ENCODE measurements around the gene KCNC2. TPM values are rescaled to one million over a fixed set of nuclear protein-coding genes. Genes with fewer than 3 reads are reported as not detected.
"Not testable (repeated sequence)": the region's sequence is repeated elsewhere in the genome, so short reads cannot be mapped to it uniquely, and the experiment has no call there.

KCNC2 gene
- total RNA-seq = not detected in 2 replicates

DNA sequence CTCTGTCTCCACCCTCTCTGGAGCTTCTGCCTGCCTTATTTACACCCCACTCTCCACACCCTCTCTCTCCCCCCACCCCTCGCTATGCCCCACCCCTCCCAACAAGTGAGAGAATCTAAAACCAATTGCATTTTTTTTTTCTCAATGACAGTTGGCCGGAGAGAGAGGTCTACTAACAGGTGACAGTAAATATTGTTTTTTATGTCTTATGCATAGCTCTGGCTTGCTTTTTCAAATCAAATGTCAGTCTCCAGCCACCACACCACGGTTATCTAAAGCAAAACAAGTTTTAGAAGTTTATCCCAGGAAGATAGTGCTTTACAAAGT, at the start of gene KCNC2:
Gene KCNC2, minus strand, starts transcription at position 28 of the 327 bp plus-strand sequence.
- no peak for DNase-seq (ENCODE audit: low read depth, low spot score)

DNA sequence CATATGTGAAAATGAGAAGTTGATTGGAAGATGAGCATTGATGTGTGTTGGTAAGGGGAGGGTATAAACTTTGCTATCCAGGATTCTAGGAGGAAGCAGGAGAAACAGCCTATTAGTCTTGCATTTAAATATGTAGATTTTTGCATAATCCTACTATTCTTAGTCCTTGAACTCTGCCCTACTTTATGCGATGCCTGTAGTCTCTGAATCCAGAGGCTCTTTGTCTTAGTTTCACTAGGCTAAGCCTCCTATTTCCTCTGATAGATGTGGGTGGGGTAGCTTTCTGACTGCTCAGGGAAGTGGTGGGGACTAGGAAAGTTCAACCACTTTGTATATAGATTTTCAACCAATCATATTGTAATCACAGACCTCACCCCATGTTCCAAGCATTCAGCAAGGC, 49.5 kb upstream of the KCNC2 start:
- no peak for DNase-seq (ENCODE audit: low read depth, low spot score)

DNA sequence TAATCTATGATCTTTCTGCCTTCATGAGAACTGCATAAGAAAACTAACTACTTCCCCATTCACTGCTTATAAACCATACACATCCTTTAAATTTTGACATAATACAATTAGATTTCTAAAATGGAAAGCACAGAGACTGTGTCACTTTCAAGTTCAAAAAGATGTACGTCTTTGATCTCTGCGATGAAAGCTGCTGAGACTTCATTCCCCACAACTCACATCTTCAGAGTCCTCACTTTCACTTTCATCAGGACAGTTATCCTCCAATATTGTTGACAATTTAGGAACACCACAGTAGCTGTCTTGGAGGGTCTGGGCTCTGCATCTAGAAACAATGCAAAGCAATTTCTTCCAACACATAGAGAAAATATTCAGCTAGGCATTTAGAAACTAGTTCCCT, 47.9 kb upstream of the KCNC2 start:
- no peak for DNase-seq (ENCODE audit: low read depth, low spot score)

DNA sequence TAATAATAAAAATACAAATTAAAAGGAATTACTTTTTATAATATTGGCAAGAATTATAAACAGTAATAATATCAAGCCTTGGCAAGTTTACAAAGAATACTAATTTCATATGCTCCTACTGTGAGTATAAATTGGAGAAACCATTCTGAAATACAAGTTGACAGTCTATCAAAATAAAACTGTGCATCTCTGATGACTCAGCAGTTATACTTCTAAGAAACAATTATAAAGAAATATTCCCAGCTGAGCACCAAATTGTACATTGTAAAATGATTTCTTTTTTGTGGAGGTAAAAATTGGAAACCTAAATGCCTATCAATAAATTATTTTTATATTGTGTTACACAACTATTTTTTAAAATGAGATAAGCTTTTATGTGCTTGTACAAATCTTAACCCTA, 35.5 kb upstream of the KCNC2 start:
- no peak for DNase-seq (ENCODE audit: low read depth, low spot score)

DNA sequence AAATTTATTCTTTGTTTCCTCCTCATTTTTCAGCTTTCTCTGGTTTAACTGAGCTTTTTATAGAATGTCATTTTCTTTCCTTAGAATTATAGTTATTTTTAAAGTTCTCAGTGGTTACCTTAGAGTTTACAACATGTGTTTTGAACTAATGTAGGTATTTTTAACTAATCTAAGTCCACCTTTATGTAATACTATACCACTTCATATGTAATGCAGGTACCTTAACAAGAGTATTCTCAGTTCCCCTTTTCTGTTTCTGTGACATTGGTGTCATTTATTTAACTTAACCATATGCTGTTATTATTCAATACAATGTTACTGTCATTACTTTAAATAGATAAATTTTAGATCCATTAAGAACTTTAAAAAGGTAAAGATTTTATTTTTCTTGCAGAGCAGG, 30.3 kb upstream of the KCNC2 start:
- no peak for DNase-seq (ENCODE audit: low read depth, low spot score)

DNA sequence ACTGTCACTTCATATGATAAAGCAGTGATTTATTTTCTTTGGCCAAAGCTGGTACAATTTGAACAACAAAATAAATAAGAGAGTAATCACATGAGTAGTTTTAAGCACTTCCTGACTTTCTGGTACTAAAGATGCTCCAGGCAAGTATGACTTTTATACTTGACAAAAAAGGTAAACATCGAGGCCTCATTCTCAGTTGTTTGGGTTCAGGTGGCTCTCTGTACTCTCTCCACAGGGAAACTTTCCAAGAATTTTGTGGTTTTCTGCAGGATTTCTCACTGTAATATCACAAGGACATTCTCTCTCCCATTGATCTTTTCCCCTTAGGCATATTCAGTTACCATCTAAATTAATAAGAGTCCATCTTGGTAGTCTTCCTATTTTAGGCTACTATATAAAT, 26.6 kb upstream of the KCNC2 start:
- DNase-seq (ENCODE audit: low read depth, low spot score) = no peak

DNA sequence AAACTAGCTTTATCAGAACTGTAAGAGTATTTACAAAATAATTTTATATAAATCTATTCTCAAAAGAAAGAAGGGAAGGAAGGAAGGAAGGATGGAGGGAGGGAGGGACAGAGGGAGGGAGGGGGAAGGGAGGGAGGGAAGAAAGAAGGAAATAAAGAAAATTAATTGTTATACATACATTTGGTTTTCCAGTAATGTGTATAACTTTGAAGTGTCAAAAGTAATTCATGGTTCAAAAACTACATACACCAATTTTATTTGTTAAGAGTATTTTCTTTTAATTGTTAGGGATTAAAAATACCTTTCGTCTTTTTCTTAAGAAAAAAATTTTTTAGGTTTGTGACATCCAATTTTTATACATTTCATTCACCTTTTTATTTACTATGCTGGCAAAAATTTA, 17.5 kb upstream of the KCNC2 start:
- DNase-seq (ENCODE audit: low read depth, low spot score) = no peak

DNA sequence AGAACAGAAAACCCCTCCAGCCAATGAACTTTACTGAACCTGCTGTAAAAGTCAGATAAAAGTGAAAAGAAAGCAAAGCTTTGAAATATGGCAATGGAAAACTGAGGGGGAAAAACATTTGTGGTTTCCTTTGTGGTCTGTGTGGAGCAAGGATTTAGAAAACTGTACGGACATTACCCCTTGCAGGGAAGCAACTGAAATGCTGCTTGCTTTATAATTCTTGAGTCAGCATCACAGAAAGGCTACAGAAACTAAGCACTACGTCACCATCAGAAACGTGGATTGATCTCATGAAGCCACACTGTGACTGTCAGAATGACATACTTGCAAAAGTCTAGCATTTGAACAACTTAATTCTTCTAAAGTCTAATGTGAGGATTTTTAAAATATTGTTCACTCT, 2.4 kb upstream of the KCNC2 start:
- DNase-seq (ENCODE audit: low read depth, low spot score) = no peak

DNA sequence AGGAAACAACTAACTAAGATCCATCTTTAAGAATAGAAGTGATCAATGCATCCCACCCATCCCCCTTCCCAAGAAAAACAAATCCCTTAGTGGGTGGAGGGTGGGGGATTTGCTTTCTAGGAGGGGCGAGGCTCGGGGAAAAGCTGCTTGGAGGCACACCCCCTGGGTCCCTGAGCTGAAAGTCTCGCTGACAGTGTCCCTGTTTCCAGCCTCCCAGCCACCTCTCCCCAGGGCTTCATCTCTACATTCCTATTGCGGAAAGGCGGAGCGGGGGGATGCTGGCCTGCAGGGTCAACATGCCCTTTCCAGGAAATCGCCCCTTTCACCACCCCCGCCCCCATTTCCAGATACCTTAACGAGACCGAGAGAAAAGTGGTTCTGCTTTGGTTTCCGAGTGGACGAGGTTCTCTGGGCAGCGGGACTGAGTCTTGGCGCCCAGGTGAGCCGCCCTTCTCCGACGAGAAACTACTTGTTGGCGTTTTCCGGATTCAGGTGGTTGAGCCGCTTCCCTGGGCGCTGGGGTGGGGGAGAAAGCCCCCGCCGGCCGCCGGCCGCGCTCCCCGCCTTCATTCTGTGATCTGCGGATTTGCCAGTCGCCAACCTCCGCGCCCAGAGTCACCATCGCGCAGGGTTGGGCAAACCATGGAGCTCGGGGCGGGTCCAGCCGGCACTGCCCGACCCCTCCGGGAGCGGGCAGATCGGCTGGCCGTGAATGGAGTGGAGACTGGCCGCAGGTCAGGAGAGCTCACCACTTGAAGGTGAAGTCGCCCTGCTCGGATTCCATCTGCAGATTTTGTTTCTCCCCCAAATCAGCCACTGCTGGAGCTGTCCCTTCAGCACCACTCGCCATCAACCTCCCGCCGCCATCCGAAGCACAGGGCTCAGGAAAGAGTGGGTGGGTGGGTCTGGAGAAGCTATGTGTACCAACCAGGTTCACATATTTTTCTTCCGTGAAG, 505 bp downstream of the KCNC2 start:
- DNase-seq (ENCODE audit: low read depth, low spot score) = no peak

DNA sequence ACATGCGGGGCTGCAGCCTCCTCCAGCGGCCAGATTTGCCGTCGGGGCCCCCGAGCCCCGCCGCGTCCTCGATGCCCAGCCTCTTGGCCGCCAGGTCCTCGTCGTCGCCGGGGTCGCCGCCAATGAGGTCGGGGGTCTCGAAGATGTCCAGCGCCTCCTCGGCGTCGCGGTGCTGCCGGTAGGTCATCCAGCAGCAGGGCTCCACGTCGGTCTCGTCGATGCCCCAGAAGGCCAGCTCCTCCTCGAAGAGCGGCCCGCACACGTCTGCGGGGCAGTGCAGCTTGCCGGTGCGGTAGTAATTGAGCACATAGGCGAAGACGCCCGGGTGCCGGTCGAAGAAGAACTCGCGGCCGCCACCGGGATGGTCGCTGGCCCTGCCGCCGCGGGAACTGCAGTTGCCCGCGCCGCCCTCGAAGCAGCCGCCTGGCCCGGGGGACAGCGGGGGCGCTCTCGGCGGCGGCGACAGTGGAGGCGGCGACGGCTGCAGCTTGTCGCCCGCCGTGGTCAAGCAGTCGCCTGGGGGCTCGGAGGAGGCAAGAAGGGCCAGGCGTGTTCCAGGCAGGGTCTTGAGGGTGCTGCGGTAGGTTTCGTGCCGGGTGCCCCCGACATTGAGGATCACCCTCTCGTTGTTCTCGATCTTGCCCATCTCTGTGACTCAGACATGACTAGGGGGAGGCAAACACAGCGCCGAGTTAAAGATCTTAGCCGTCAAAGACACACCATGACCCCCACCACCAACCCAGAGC, 2.1 kb downstream of the KCNC2 start:
- no peak for DNase-seq (ENCODE audit: low read depth, low spot score)

DNA sequence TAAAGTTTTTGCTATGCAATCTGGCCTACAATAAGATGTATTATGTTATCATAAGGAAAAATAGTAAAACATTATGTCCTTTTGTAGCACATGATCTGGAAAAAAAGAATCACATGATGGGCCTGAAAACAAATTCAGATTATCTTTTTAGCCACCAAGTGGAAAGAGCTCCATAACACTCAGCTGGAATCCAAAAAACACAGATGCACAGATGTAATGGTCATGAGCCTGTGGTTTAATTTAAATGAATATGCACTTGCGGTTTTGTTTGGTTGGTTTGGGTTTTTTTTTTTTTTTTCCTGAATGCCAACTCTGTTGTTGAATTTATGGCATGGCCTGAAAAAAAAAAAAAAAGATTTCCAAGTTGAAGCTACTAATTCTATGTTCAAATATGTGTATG, 4.1 kb downstream of the KCNC2 start:
- DNase-seq (ENCODE audit: low read depth, low spot score) = no peak

DNA sequence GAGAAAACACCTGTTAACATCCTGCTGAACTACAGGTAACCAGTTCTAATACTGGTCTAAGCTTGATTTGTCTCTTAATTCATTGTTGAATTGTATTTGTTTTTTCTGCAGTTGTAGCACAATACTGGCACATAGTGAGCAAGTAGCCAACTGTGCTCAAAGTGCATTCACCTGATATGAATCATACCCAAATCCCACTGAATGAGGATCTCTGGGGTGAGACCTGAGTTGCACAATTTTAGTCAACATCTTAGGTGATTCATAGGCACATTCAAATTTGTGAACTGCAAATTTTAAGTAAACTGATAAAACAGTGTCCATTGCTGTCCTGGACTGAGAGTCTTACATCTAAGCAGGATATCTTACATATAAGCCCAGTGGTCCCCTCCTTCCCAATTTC, 12.8 kb downstream of the KCNC2 start:
- no peak for DNase-seq (ENCODE audit: low read depth, low spot score)

DNA sequence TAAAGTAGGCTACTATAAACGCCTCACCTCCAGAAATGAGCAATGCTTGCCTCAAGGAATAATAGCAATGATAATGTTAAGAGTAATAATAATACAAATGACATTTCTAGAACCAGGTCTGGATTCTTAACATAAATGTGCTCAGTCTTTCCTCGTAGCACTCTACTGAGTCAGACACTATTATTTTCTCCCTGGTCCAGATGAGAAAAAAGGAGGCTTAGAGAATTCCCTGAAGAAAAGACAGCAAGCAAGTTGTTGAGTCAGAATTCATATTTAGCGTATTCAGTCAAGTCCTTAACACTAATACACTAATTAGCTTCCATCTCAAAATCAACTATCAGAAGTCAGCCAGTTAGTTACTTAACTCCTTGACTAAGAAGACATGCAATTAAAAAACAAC, 13.2 kb downstream of the KCNC2 start:
- no peak for DNase-seq (ENCODE audit: low read depth, low spot score)

DNA sequence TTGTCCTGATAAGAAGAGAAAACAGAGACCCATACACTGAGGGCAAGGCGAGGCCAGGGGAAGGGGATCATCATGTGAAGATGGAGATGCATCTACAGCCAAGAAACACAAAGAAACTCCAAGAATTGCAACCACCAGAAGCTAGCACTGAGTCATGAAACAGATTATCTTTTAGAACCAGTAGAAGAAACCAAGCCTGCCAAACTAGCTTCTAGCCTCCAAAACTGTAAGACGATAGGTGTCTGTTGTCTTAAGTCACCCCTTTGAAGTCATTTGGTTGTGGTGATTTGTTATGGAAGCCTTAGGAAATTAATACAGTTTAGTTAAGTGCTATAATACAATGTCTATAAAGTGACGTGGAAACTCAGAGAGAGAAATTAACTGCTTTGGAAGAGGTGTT, 15.4 kb downstream of the KCNC2 start:
- DNase-seq (ENCODE audit: low read depth, low spot score) = no peak

DNA sequence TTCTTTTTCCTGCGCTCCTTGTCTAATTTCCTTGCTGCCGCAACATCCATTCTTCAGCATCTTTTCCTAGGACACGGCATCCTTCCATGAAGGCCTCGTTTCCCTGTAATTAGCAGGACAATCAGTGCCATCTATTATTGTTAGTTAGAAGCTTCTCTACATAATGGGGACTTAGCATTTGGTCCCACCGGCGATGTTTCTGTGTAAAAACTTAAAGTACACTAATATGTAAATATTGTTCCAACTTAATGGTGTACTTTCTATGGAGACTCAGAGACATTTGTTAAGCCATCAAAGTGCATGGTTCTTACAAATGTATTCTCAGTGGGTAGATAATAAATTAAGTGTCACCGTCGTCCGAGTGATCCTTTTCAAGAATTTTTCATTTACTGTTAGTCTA, 17.4 kb downstream of the KCNC2 start:
- no peak for DNase-seq (ENCODE audit: low read depth, low spot score)

DNA sequence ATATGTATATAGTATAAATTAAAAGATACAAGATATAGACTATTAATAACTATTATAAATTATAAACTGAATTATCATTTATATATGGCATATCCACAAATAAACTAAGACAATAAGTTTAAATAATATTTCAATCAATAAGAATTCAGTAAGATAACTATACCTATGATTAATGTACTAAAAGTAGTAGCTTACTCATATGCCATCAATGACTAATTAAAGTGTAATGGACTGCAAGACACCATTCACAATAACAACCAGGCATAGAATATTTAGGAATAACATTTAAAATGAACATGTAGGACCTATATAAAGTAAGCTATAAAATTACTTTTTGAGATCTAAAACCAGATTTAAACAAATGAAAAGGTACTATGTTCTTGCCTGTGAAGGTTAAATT, 18.8 kb downstream of the KCNC2 start:
- DNase-seq (ENCODE audit: low read depth, low spot score) = no peak

DNA sequence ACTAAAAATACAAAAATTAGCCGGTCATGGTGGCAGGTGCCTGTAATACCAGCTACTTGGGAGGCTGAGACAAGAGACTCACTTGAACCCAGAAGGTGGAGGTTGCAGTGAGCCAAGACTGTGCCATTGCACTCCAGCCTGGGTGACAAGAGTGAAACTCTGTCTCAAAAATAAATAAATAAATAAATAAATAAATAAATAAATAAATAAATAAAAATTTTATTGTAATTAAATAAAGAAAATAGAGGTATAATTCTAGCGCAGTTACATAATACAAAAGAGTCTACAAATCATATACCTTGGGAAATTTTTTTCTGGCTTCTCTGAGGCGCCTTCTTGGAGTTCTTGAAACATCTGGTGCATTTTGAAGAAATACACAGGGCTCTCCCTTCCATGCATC, 23.8 kb downstream of the KCNC2 start:
- not testable (repeated sequence) for DNase-seq (ENCODE audit: low read depth, low spot score)

DNA sequence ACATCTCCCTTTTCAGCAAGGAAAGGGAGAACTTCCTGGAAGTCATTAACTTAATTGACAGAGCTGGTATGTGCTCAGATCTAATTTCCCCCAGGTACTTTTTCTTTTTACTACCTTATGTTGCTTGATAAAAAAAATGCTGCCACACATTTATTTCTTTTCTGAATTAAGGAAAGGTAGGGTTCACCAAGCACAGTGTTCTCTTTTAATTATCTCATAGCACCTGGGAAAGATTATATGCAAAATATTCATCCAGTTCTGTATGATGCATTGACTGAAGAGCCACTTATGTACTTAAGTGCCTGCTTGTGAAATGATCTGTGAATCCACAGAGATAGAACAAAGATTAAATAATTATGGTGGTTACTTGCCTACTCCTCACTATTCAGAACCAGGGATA, 25.1 kb downstream of the KCNC2 start:
- no peak for DNase-seq (ENCODE audit: low read depth, low spot score)

DNA sequence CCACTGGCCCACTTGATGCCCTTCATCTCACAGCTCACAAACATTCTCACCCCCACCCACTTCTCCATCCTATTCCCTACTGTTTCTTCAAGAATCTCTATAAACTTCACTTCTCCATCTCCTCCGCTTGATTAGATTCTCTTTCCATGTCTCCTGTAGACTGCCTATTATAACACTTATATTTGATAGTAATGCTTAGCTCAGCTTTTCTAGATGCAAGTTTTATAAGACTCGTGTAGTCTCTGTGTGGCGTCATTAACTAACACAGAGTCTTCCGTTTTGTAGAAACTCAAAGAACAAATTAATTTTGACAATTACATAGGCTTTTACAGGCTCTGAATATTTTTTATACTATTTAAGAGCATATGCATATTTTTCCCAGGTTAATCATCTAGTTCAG, 25.7 kb downstream of the KCNC2 start:
- no peak for DNase-seq (ENCODE audit: low read depth, low spot score)

DNA sequence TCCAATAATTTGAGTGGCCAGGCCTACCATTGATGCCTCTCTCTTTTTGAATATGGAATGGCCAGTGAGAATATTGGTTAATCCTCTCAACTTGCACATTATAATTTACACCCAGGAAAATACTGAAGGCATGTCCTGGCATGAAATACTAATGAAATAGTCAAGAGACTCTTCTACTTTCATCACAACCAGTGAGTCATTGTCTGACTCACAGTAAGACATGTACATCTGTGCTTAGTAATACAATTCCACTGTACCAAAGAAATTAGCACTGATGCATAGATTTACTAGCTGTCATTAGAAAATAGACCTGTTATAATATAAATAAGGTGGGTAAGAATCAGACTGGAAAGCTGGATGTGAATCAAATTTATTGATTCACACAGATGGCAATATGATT, 31.6 kb downstream of the KCNC2 start:
- peak; percentile 10 for DNase-seq (ENCODE audit: low read depth, low spot score)

DNA sequence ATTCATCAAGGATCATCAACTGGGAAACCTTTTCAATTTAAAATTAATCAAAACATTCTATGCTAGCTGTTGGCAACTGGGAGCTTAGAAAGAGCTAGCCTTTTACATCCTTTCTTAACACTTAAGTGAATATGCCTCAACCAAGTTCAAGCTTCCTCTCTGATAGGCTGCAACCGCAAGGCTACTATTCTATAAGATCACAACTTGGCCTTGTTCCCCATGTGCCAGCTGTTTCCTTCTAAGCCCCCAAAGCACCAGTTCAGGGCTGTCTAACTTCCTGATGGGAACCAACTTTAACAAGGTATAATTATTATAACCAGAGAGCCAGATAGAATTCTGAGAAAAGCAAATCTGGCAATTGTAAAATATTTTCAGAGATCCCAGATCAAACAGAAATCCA, 37.0 kb downstream of the KCNC2 start:
- DNase-seq (ENCODE audit: low read depth, low spot score) = no peak

DNA sequence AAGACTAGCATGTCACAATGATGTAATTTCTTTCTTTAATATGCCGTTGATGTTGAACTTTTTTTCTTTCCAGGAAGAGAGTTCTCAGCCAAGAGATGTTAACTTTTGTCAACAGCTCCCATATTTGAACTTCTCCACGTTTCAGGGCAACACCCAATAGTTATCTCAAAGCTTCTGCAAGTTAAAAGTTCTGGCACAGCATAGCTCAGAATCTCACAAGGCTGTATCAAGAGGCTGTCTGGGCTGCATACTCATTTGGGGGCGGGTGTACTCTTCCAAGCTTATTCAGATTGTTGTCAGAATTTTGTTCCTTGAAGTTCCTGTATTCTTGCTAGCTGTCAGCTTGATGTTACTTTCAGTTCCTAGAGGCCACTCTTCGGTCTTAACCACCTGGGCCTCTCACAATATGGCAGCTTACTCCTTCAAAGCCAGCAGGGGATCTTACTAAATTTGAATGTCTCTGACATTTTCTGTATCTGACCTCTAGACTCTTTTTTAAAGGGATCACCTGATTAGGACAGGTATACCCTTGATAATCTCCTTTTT, 38.9 kb downstream of the KCNC2 start:
- no peak for DNase-seq (ENCODE audit: low read depth, low spot score)

DNA sequence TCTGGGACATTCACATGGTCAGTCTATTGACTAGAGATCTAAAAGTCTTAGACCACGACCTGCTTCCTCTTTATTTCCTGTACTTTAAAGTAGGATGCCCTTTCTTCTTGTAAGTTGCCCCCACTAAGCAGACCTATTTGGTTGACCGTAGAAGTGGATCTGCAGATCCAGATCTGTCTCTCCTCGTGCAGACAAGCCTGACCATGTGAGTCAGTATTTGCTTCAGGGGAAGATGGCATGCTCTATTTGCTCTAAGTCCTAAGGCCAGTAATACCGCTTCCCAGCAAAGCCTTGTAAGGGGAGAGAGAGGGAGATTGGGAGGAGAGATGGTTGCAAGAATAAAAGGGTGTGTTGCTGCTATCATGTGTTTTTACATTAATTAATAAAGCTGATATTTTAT, 46.8 kb downstream of the KCNC2 start:
- no peak for DNase-seq (ENCODE audit: low read depth, low spot score)
